A549 treated with dexamethasone at 1 μM for 4 hours (cell line): ENCODE results near the gene TRIM39. TPM values are rescaled to one million over a fixed set of nuclear protein-coding genes. Genes with fewer than 3 reads are reported as not detected.

ENCODE experiments used
- total RNA-seq: library from RNA; stranded (reverse); fragments of 200-300 nt; extraction: Qiagen RNA extraction; gene quantifications from 5 replicates; pipeline ENCODE4 v1.2.3, GENCODE V29; 2022

Gene TRIM39
- 6.1 to 7.7 TPM (median 6.9 TPM) in 5 replicates for total RNA-seq

GRCh38 chr6:30326526-30327231 lies at the start of gene TRIM39:
Gene TRIM39 (plus strand): TSS chr6:30326927. CDS start chr6:30329318, 2,391 bp downstream.

GRCh38 chr6:30344868-30345671 lies 18.3 kb downstream of the TRIM39 start, which contains the start of gene RPP21:
Gene RPP21 (plus strand): TSS chr6:30345156. CDS start chr6:30345172, 16 bp downstream.

Other genes starting within 250 kb of the TRIM39 start
- 0.69 to 0.76 TPM (median 0.70 TPM) in 5 replicates for gene TRIM31, start 213.8 kb upstream of the TRIM39 start, total RNA-seq
- gene TRIM40, start 190.8 kb upstream of the TRIM39 start, total RNA-seq = not detected in 5 replicates
- 0.04 TPM in 1 of 5 replicates, not detected in the others for gene TRIM10, start 165.7 kb upstream of the TRIM39 start, total RNA-seq
- gene TRIM15, start 163.4 kb upstream of the TRIM39 start, total RNA-seq = not detected in 5 replicates
- 27.4 to 30.7 TPM (median 28.7 TPM) in 5 replicates for gene TRIM26, start 113.5 kb upstream of the TRIM39 start, total RNA-seq
- 58.2 to 72.2 TPM (median 64.0 TPM) in 5 replicates for gene RPP21, start 18.2 kb downstream of the TRIM39 start, total RNA-seq
- 56.3 to 63.3 TPM (median 57.9 TPM) in 5 replicates for gene HLA-E, start 162.6 kb downstream of the TRIM39 start, total RNA-seq
- gene GNL1, start 229.6 kb downstream of the TRIM39 start, total RNA-seq = 27.1 to 31.7 TPM (median 28.9 TPM) in 5 replicates
- 13.3 to 18.8 TPM (median 18.4 TPM) in 5 replicates for gene PRR3, start 230.4 kb downstream of the TRIM39 start, total RNA-seq
- 51.7 to 57.5 TPM (median 54.5 TPM) in 5 replicates for gene ABCF1, start 244.5 kb downstream of the TRIM39 start, total RNA-seq